Measurements from ENCODE around the gene TMEM270. TPM values are rescaled to one million over a fixed set of nuclear protein-coding genes. Genes with fewer than 3 reads are reported as not detected.

TMEM270 gene
- total and polyA plus RNA-seq, 2 of the 4 experiments (the other 2 are of a cell fraction): 0.17 TPM; not detected in 1

DNA sequence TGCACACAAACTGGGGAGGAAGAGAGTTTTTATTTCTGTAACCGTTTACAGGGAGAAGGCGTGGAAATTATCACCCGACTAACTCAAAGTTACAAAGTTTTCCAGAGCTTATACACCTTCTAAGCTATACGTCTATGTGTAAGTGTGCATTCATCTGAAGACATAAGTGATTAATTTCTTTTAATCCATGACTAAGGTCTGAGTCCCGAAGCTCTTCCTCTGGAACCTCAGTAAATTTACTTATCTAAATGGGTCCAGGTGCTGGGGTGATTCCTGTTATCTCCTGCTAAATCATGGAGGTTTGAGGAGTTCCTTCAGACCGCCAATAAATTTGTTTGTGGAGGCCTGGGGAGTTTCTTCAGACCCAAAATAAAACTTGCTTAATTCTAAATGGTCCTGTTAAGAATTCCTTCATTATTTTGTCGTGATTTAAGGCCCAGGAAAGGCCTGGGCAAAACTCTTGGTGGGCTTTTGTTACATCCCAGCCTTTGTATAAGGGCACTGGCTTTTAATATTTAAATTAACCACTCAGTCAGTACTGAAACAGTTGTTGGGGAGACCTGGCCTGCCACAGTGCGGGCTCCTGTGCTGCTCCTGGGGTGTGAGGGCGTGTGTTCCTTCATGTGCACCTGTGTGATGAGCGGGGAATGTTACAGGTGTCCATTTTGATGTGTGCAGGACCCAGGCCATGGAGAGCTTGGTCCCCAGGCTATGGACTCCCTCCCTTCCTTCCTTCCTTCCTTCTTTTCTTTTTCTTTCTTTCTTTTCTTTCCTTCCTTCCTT is 12.8 kb upstream of the TMEM270 start:
- in situ Hi-C loops (cut with MboI; ENCODE audit: low sequenced_read_pairs): no loop called here
- H2BK120ac ChIP-seq (ENCODE audit: low read depth, low read length): peak overlapping the region; percentile 92
- no peak overlapping the region for H2AK9ac ChIP-seq (replicated peaks; ENCODE audit: low read depth, low read length, poor library complexity)
- no peak overlapping the region for H3K9ac ChIP-seq (ENCODE audit: low read depth, low read length)
- peaks cover 15% of the 10 kb centered on the region for H3K4me1 ChIP-seq (ENCODE audit: control insufficient read depth, insufficient read depth, low read length)
- no peak overlapping the region for H2AFZ ChIP-seq (replicated peaks; ENCODE audit: low read length, poor library complexity)
- no peak overlapping the region for H4K5ac ChIP-seq (ENCODE audit: low read depth, low read length)
- H2BK15ac ChIP-seq (ENCODE audit: low read depth, low read length): peak overlapping the region; percentile 77; the same call in 1 of the 3 replicates
- peak overlapping the region; percentile 72 for H2BK20ac ChIP-seq (ENCODE audit: low read depth, low read length)
- peak overlapping the region; percentile 82 for H3K4ac ChIP-seq (ENCODE audit: low read depth, low read length)
- no TSS peak for BruUV-seq (replicated peaks)
- no peaks in the 10 kb centered on the region for H3K27me3 ChIP-seq (ENCODE audit: control insufficient read depth, insufficient read depth, low read length)
- WGBS, 2 experiments (ENCODE audit: extremely low coverage in 2 of 2, insufficient read length in 1 of 2): no CpG with 5 or more reads among the region's 10 CpGs
- no peak overlapping the region; the same call in 1 of the 2 replicates for H3K18ac ChIP-seq (ENCODE audit: low read depth, low read length)
- H3K14ac ChIP-seq (replicated peaks; ENCODE audit: low read depth, low read length): 0 out of 2 replicates have a peak overlapping the region, but pooled peaks have one; percentile 14
- DNase-seq (no peak), ATAC-seq (ENCODE audit: low read depth) (no peak)
- no peak overlapping the region for H3K4me3 ChIP-seq (ENCODE audit: insufficient read depth, low read depth, low read length)
- CTCF ChIA-PET: no interaction called here
- dilution Hi-C loops (cut with HindIII; ENCODE audit: low sequenced_read_pairs, unreplicated experiment): no loop called here
- POLR2A ChIA-PET (ENCODE audit: unreplicated experiment): no interaction called here
- intact Hi-C loops (cut with micrococcal nuclease): no loop called here
- H4K8ac ChIP-seq (ENCODE audit: low read depth in 2 of 2, low read length in 2 of 2): peak overlapping the region in 1 of 2 experiments; percentile 39; a peak in 1 of 4 replicates
- H2AK5ac ChIP-seq (ENCODE audit: low read depth, low read length): peak overlapping the region; percentile 93
- 0 out of 2 replicates have a peak overlapping the region, but pooled peaks have one; percentile 40 for H3K23ac ChIP-seq (ENCODE audit: low read depth, low read length)
- H2BK5ac ChIP-seq (ENCODE audit: low read depth, low read length, poor library complexity, severe bottlenecking): peak overlapping the region; percentile 20
- H3K56ac ChIP-seq (ENCODE audit: extremely low read depth, insufficient read depth, low read length): no peak overlapping the region
- no peak overlapping the region for H3K4me2 ChIP-seq (ENCODE audit: low read depth, low read length)
- no peak overlapping the region for H3K27ac ChIP-seq (ENCODE audit: insufficient read depth, low read length)
- TF ChIP-seq NFE2L2 (IDR thresholded peaks at IDR 0.05; ENCODE audit: low read depth, low read length) (no peak), SMC3 (IDR thresholded peaks at IDR 0.05; ENCODE audit: low read depth, low read length) (no peak), MAFK (IDR thresholded peaks at IDR 0.05; ENCODE audit: low read depth, low read length) (no peak), POLR2A (IDR thresholded peaks at IDR 0.05; ENCODE audit: low read depth, low read length) (no peak), CEBPB (IDR thresholded peaks at IDR 0.05; ENCODE audit: low read depth, low read length) (no peak), RAD21 (IDR thresholded peaks at IDR 0.05; ENCODE audit: low read length) (no peak), FOS (IDR thresholded peaks at IDR 0.05; ENCODE audit: low read depth, low read length) (no peak), RCOR1 (IDR thresholded peaks at IDR 0.05; ENCODE audit: insufficient replicate concordance, low read length) (no peak), RFX5 (IDR thresholded peaks at IDR 0.05; ENCODE audit: low read depth, low read length) (no peak), CHD1 (IDR thresholded peaks at IDR 0.05; ENCODE audit: low read depth, low read length) (no peak), MAZ (IDR thresholded peaks at IDR 0.05; ENCODE audit: borderline replicate concordance, low read depth, low read length) (no peak), MXI1 (IDR thresholded peaks at IDR 0.05; ENCODE audit: borderline replicate concordance, low read depth, low read length) (no peak)
- TF ChIP-seq, protein P1, sequence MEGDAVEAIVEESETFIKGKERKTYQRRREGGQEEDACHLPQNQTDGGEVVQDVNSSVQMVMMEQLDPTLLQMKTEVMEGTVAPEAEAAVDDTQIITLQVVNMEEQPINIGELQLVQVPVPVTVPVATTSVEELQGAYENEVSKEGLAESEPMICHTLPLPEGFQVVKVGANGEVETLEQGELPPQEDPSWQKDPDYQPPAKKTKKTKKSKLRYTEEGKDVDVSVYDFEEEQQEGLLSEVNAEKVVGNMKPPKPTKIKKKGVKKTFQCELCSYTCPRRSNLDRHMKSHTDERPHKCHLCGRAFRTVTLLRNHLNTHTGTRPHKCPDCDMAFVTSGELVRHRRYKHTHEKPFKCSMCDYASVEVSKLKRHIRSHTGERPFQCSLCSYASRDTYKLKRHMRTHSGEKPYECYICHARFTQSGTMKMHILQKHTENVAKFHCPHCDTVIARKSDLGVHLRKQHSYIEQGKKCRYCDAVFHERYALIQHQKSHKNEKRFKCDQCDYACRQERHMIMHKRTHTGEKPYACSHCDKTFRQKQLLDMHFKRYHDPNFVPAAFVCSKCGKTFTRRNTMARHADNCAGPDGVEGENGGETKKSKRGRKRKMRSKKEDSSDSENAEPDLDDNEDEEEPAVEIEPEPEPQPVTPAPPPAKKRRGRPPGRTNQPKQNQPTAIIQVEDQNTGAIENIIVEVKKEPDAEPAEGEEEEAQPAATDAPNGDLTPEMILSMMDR (conservative IDR thresholded peaks at IDR 0.05; ENCODE audit: low read depth, low read length): no peak
- TF ChIP-seq, protein P2, sequence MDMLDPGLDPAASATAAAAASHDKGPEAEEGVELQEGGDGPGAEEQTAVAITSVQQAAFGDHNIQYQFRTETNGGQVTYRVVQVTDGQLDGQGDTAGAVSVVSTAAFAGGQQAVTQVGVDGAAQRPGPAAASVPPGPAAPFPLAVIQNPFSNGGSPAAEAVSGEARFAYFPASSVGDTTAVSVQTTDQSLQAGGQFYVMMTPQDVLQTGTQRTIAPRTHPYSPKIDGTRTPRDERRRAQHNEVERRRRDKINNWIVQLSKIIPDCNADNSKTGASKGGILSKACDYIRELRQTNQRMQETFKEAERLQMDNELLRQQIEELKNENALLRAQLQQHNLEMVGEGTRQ (IDR thresholded peaks at IDR 0.05; ENCODE audit: low read depth, low read length): no peak
- TF ChIP-seq, protein P3, sequence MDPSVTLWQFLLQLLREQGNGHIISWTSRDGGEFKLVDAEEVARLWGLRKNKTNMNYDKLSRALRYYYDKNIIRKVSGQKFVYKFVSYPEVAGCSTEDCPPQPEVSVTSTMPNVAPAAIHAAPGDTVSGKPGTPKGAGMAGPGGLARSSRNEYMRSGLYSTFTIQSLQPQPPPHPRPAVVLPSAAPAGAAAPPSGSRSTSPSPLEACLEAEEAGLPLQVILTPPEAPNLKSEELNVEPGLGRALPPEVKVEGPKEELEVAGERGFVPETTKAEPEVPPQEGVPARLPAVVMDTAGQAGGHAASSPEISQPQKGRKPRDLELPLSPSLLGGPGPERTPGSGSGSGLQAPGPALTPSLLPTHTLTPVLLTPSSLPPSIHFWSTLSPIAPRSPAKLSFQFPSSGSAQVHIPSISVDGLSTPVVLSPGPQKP (IDR thresholded peaks at IDR 0.05; ENCODE audit: borderline replicate concordance, low read depth, low read length): no peak
- no peaks in the 10 kb centered on the region for H3K36me3 ChIP-seq (ENCODE audit: control insufficient read depth, insufficient read depth, low read length)
- peaks cover 3% of the 10 kb centered on the region; the same call in 1 of the 2 replicates for H4K20me1 ChIP-seq (ENCODE audit: insufficient read depth, low read length)
- H3K79me1 ChIP-seq (ENCODE audit: low read depth in 1 of 2, low read length in 2 of 2): no peaks in the 10 kb centered on the region; a peak in 1 of 4 replicates
- no peaks in the 10 kb centered on the region for H3K9me3 ChIP-seq (ENCODE audit: control insufficient read depth, insufficient read depth, low read length)
- peaks cover 13% of the 10 kb centered on the region for H3K9me1 ChIP-seq (ENCODE audit: insufficient read depth, low read length)
- H4K91ac ChIP-seq (ENCODE audit: insufficient read depth, low read depth, low read length): peak overlapping the region; percentile 75; the same call in 1 of the 2 replicates
